HEK293 (cell line): ENCODE data around the gene FRMPD2.

Source experiments
- CTCF ChIA-PET: fragments of 350-600 bp; formaldehyde crosslinking; extraction: SDS; loops from one replicate; lab custom pipeline; 2021; ENCODE audit warnings: antibody characterized with exemption; lab: Yijun Ruan, JAX
- POLR2A ChIA-PET: fragments of 300-600 bp; formaldehyde crosslinking; extraction: SDS; loops from one replicate; lab custom pipeline; 2020; ENCODE audit warnings: antibody characterized with exemption, inconsistent platforms; lab: Yijun Ruan, JAX
- H3K27ac ChIP-seq: fragments of 200-500 bp; sonication (Bioruptor generic); 2 replicates; pipeline ENCODE4 v1.5.1; 2014; ENCODE audit warnings: low read depth, low read length, control low read depth, inconsistent platforms; ENCODE audit errors: extremely low read depth
- H3K36me3 ChIP-seq, 2 experiments: fragments of 200-500 bp in 1 of 2; sonication (Bioruptor generic) in 1 of 2; 1 replicate in 1 of 2; 2 replicates in 1 of 2; pipeline ENCODE4 v1.5.1; 2014 to 2017; ENCODE audit warnings: inconsistent platforms in 2 of 2, low read length in 2 of 2; ENCODE audit not compliant: control insufficient read depth in 2 of 2, insufficient read depth in 1 of 2
- H3K4me1 ChIP-seq: fragments of 200-500 bp; sonication (Bioruptor generic); 2 replicates; pipeline ENCODE4 v1.5.1; 2014; ENCODE audit warnings: mild to moderate bottlenecking, low read length, inconsistent platforms; ENCODE audit not compliant: control insufficient read depth, insufficient read depth
- H3K4me3 ChIP-seq: 2 replicates; pipeline ENCODE4 v1.5.1; 2011; ENCODE audit warnings: low read depth, mild to moderate bottlenecking, control low read depth, low read length, moderate library complexity
- H3K9me3 ChIP-seq: fragments of 200-500 bp; sonication (Bioruptor generic); 2 replicates; pipeline ENCODE4 v1.5.1; 2014; ENCODE audit warnings: low read depth, low read length, inconsistent platforms; ENCODE audit not compliant: control insufficient read depth, insufficient read depth
- BCL11A ChIP-seq: fragments of 450-650 bp; formaldehyde crosslinking; IDR thresholded peaks from 2 replicates; pipeline ENCODE4 v1.5.1; 2016; ENCODE audit warnings: low read depth, missing biosample characterization, missing genetic modification characterization
- GLI2 ChIP-seq: fragments of 450-650 bp; formaldehyde crosslinking; IDR thresholded peaks from 2 replicates; pipeline ENCODE4; 2017; ENCODE audit warnings: missing biosample characterization, missing genetic modification characterization, low read depth, borderline replicate concordance
- MEIS1 ChIP-seq: sonication (generic); formaldehyde crosslinking; IDR thresholded peaks from 2 replicates; pipeline ENCODE4 v1.8.1; 2022; ENCODE audit warnings: missing genetic modification reagents, mild to moderate bottlenecking, borderline replicate concordance
- SALL2 ChIP-seq: fragments of 450-650 bp; formaldehyde crosslinking; IDR thresholded peaks from 2 replicates; pipeline ENCODE4 v1.5.0; 2017; ENCODE audit warnings: missing biosample characterization, mild to moderate bottlenecking, missing genetic modification characterization, borderline replicate concordance
- ZBTB21 ChIP-seq: fragments of 450-650 bp; formaldehyde crosslinking; IDR thresholded peaks from 2 replicates; pipeline ENCODE4 v1.5.1; 2017; ENCODE audit warnings: missing biosample characterization, missing genetic modification characterization
- ZNF157 ChIP-seq: fragments of 450-650 bp; formaldehyde crosslinking; IDR thresholded peaks from 2 replicates; pipeline ENCODE4 v1.5.1; 2016; ENCODE audit warnings: missing biosample characterization, missing genetic modification characterization
- ZNF211 ChIP-seq: fragments of 450-650 bp; formaldehyde crosslinking; IDR thresholded peaks from 2 replicates; pipeline ENCODE4 v1.5.1; 2016; ENCODE audit warnings: low read depth, missing biosample characterization, missing genetic modification characterization
- ZNF223 ChIP-seq: fragments of 450-650 bp; formaldehyde crosslinking; IDR thresholded peaks from 2 replicates; pipeline ENCODE4 v1.5.1; 2016; ENCODE audit warnings: missing biosample characterization, missing genetic modification characterization
- ZNF302 ChIP-seq: fragments of 450-650 bp; formaldehyde crosslinking; IDR thresholded peaks from 2 replicates; pipeline ENCODE4 v1.5.1; 2016; ENCODE audit warnings: missing biosample characterization, missing genetic modification characterization, low read depth
- ZNF426 ChIP-seq: fragments of 450-650 bp; formaldehyde crosslinking; IDR thresholded peaks from 2 replicates; pipeline ENCODE4 v1.5.1; 2017; ENCODE audit warnings: missing biosample characterization, missing genetic modification characterization, mild to moderate bottlenecking, inconsistent platforms, moderate library complexity
- ZNF48 ChIP-seq: fragments of 450-650 bp; formaldehyde crosslinking; IDR thresholded peaks from 2 replicates; pipeline ENCODE4 v1.5.1; 2016; ENCODE audit warnings: missing biosample characterization, missing genetic modification characterization
- ZNF510 ChIP-seq: fragments of 450-650 bp; formaldehyde crosslinking; IDR thresholded peaks from 2 replicates; pipeline ENCODE4 v1.5.1; 2018; ENCODE audit warnings: mild to moderate bottlenecking, missing genetic modification characterization, missing biosample characterization; ENCODE audit not compliant: insufficient replicate concordance
- ZNF670 ChIP-seq: fragments of 450-650 bp; formaldehyde crosslinking; IDR thresholded peaks from 2 replicates; pipeline ENCODE4 v1.5.1; 2016; ENCODE audit warnings: missing biosample characterization, missing genetic modification characterization, low read depth
- ZNF776 ChIP-seq: fragments of 450-650 bp; formaldehyde crosslinking; IDR thresholded peaks from 2 replicates; pipeline ENCODE4 v1.5.0; 2017; ENCODE audit warnings: missing biosample characterization, missing genetic modification characterization, borderline replicate concordance
- ZSCAN16 ChIP-seq: fragments of 450-650 bp; formaldehyde crosslinking; IDR thresholded peaks from 2 replicates; pipeline ENCODE4 v1.5.1; 2016; ENCODE audit warnings: missing biosample characterization, missing genetic modification characterization
- TF ChIP-seq, protein P1 (sequence below): fragments of 450-650 bp; formaldehyde crosslinking; IDR thresholded peaks from 2 replicates; pipeline ENCODE4 v1.5.1; 2016; ENCODE audit warnings: missing biosample characterization, missing genetic modification characterization
- TF ChIP-seq, protein P2 (sequence below): fragments of 450-650 bp; formaldehyde crosslinking; IDR thresholded peaks from 2 replicates; pipeline ENCODE4 v1.5.1; 2016; ENCODE audit warnings: missing biosample characterization, missing genetic modification characterization
- TF ChIP-seq, protein P3 (sequence below): fragments of 450-650 bp; formaldehyde crosslinking; IDR thresholded peaks from 2 replicates; pipeline ENCODE4 v1.5.0; 2017; ENCODE audit warnings: missing biosample characterization, missing genetic modification characterization, borderline replicate concordance
- TF ChIP-seq, protein P4 (sequence below): fragments of 450-650 bp; formaldehyde crosslinking; IDR thresholded peaks from 2 replicates; pipeline ENCODE4 v1.5.1; 2016; ENCODE audit warnings: missing biosample characterization, missing genetic modification characterization
- TF ChIP-seq, protein P5 (sequence below): fragments of 450-650 bp; formaldehyde crosslinking; IDR thresholded peaks from 2 replicates; pipeline ENCODE4 v1.5.1; 2016; ENCODE audit warnings: missing biosample characterization, missing genetic modification characterization, low read depth
- TF ChIP-seq, protein P6 (sequence below): fragments of 450-650 bp; formaldehyde crosslinking; IDR thresholded peaks from 2 replicates; pipeline ENCODE4 v1.5.1; 2017; ENCODE audit warnings: missing biosample characterization, missing genetic modification characterization
- TF ChIP-seq, protein P7 (sequence below): fragments of 450-650 bp; formaldehyde crosslinking; IDR thresholded peaks from 2 replicates; pipeline ENCODE4 v1.5.1; 2017; ENCODE audit warnings: missing biosample characterization, missing genetic modification characterization

FRMPD2 gene

DNA sequence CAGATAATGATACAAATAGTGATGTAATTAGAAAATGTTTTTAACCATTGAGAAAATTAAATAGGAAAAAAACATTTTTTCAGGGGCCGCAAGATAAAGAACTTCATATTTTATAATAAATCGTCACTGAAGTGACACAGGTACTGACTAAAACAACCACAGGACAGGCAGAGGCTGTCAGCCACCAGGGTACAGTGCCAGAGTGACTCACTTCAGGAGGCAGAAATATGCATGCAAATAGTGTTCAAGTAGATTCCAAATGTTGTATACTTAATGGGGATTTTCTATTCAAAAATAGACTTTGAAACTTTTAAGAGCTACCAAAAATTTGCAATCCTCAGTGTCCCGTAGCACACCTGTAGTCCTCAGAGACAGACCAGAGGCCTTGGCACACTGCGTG is 68.6 kb downstream of the FRMPD2 start (continued):
- no peak for TF ChIP-seq ZNF670 (tag by site-specific recombination)
- TF ChIP-seq, protein P1, sequence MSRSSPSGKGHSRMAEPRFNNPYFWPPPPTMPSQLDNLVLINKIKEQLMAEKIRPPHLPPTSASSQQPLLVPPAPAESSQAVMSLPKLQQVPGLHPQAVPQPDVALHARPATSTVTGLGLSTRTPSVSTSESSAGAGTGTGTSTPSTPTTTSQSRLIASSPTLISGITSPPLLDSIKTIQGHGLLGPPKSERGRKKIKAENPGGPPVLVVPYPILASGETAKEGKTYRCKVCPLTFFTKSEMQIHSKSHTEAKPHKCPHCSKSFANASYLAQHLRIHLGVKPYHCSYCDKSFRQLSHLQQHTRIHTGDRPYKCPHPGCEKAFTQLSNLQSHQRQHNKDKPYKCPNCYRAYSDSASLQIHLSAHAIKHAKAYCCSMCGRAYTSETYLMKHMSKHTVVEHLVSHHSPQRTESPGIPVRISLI (tag by site-specific recombination): no peak
- TF ChIP-seq, all 188 proteins: peak for 0

DNA sequence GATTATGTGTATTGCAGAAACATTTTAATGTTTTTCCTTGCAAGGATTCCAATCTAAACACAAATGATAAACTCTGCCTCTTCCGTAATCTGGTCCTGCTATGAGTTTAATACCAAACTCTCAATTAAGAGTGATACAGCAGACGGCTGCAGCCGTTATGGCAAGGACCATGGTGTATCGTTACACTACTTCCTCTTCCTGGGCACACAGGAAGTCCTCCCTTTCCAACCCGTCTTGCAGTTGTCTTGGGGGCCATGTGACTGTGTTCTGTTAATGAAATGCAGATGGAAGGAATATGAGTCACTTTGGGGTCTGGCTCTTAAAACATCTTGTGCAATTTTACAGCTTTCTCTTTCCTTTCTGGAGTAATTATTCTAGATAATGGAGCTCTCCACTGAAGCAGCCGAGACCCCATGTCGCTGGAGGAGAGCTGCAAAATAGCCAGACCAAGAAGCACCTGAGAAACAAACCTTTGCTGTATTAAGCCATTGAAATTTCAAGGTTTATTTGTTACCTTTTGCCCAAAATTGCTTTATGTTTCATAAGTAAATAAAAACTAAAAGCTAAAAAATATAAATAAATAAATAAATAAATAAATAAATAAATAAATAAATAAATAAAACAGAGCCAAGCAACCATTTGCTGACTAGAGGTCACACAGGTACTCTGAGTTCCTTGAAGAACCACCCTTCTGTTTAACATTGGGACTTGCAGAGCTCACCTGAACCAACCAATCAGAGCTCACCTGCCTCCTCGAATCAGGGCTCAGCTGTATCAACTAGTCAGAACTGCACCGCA is 74.7 kb downstream of the FRMPD2 start:
- no peak overlapping the region for H3K4me3 ChIP-seq
- no peak overlapping the region for H3K27ac ChIP-seq
- POLR2A ChIA-PET: no interaction called here
- no peaks in the 10 kb centered on the region for H3K36me3 ChIP-seq
- H3K9me3 ChIP-seq: no peaks in the 10 kb centered on the region; the same call in 1 of the 2 replicates
- H3K4me1 ChIP-seq: no peaks in the 10 kb centered on the region
- CTCF ChIA-PET: interaction anchor here (1.8 kb wide), 1 partner anchor 16 kb away, joined by 7 read pairs; no protein-coding TSS in a partner anchor
- TF ChIP-seq, protein P2, sequence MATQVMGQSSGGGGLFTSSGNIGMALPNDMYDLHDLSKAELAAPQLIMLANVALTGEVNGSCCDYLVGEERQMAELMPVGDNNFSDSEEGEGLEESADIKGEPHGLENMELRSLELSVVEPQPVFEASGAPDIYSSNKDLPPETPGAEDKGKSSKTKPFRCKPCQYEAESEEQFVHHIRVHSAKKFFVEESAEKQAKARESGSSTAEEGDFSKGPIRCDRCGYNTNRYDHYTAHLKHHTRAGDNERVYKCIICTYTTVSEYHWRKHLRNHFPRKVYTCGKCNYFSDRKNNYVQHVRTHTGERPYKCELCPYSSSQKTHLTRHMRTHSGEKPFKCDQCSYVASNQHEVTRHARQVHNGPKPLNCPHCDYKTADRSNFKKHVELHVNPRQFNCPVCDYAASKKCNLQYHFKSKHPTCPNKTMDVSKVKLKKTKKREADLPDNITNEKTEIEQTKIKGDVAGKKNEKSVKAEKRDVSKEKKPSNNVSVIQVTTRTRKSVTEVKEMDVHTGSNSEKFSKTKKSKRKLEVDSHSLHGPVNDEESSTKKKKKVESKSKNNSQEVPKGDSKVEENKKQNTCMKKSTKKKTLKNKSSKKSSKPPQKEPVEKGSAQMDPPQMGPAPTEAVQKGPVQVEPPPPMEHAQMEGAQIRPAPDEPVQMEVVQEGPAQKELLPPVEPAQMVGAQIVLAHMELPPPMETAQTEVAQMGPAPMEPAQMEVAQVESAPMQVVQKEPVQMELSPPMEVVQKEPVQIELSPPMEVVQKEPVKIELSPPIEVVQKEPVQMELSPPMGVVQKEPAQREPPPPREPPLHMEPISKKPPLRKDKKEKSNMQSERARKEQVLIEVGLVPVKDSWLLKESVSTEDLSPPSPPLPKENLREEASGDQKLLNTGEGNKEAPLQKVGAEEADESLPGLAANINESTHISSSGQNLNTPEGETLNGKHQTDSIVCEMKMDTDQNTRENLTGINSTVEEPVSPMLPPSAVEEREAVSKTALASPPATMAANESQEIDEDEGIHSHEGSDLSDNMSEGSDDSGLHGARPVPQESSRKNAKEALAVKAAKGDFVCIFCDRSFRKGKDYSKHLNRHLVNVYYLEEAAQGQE (tag by site-specific recombination): peak; percentile 79
- TF ChIP-seq, protein P3, sequence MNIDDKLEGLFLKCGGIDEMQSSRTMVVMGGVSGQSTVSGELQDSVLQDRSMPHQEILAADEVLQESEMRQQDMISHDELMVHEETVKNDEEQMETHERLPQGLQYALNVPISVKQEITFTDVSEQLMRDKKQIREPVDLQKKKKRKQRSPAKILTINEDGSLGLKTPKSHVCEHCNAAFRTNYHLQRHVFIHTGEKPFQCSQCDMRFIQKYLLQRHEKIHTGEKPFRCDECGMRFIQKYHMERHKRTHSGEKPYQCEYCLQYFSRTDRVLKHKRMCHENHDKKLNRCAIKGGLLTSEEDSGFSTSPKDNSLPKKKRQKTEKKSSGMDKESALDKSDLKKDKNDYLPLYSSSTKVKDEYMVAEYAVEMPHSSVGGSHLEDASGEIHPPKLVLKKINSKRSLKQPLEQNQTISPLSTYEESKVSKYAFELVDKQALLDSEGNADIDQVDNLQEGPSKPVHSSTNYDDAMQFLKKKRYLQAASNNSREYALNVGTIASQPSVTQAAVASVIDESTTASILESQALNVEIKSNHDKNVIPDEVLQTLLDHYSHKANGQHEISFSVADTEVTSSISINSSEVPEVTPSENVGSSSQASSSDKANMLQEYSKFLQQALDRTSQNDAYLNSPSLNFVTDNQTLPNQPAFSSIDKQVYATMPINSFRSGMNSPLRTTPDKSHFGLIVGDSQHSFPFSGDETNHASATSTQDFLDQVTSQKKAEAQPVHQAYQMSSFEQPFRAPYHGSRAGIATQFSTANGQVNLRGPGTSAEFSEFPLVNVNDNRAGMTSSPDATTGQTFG: no peak
- TF ChIP-seq, protein P4, sequence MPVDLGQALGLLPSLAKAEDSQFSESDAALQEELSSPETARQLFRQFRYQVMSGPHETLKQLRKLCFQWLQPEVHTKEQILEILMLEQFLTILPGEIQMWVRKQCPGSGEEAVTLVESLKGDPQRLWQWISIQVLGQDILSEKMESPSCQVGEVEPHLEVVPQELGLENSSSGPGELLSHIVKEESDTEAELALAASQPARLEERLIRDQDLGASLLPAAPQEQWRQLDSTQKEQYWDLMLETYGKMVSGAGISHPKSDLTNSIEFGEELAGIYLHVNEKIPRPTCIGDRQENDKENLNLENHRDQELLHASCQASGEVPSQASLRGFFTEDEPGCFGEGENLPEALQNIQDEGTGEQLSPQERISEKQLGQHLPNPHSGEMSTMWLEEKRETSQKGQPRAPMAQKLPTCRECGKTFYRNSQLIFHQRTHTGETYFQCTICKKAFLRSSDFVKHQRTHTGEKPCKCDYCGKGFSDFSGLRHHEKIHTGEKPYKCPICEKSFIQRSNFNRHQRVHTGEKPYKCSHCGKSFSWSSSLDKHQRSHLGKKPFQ (tag by site-specific recombination): no peak
- no peak for TF ChIP-seq ZBTB21 (tag by site-specific recombination)
- TF ChIP-seq BCL11A (tag by site-specific recombination): no peak
- TF ChIP-seq GLI2 (tag by site-specific recombination): no peak
- TF ChIP-seq, protein P5, sequence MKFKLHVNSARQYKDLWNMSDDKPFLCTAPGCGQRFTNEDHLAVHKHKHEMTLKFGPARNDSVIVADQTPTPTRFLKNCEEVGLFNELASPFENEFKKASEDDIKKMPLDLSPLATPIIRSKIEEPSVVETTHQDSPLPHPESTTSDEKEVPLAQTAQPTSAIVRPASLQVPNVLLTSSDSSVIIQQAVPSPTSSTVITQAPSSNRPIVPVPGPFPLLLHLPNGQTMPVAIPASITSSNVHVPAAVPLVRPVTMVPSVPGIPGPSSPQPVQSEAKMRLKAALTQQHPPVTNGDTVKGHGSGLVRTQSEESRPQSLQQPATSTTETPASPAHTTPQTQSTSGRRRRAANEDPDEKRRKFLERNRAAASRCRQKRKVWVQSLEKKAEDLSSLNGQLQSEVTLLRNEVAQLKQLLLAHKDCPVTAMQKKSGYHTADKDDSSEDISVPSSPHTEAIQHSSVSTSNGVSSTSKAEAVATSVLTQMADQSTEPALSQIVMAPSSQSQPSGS (tag by site-specific recombination): no peak
- TF ChIP-seq, protein P6, sequence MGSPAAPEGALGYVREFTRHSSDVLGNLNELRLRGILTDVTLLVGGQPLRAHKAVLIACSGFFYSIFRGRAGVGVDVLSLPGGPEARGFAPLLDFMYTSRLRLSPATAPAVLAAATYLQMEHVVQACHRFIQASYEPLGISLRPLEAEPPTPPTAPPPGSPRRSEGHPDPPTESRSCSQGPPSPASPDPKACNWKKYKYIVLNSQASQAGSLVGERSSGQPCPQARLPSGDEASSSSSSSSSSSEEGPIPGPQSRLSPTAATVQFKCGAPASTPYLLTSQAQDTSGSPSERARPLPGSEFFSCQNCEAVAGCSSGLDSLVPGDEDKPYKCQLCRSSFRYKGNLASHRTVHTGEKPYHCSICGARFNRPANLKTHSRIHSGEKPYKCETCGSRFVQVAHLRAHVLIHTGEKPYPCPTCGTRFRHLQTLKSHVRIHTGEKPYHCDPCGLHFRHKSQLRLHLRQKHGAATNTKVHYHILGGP (tag by site-specific recombination): no peak
- TF ChIP-seq ZNF211 (tag by site-specific recombination): no peak
- TF ChIP-seq ZNF157 (tag by site-specific recombination): no peak
- TF ChIP-seq, protein P7, sequence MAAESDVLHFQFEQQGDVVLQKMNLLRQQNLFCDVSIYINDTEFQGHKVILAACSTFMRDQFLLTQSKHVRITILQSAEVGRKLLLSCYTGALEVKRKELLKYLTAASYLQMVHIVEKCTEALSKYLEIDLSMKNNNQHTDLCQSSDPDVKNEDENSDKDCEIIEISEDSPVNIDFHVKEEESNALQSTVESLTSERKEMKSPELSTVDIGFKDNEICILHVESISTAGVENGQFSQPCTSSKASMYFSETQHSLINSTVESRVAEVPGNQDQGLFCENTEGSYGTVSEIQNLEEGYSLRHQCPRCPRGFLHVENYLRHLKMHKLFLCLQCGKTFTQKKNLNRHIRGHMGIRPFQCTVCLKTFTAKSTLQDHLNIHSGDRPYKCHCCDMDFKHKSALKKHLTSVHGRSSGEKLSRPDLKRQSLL (tag by site-specific recombination): no peak
- TF ChIP-seq MEIS1: no peak
- peak; percentile 88 for TF ChIP-seq ZNF510 (tag by site-specific recombination)
- no peak for TF ChIP-seq ZSCAN16 (tag by site-specific recombination)
- no peak for TF ChIP-seq ZNF48 (tag by site-specific recombination)
- no peak for TF ChIP-seq ZNF223 (tag by site-specific recombination)
- TF ChIP-seq ZNF426 (tag by site-specific recombination): peak; percentile 79
- no peak for TF ChIP-seq SALL2 (tag by site-specific recombination)
- TF ChIP-seq ZNF302 (tag by site-specific recombination): no peak
- TF ChIP-seq ZNF776 (tag by site-specific recombination): no peak
